Epidermal melanocyte (primary cell): ENCODE results near the gene QARS1.

ENCODE experiments used
- DNase-seq: peaks from one replicate; pipeline ENCODE4 v3.0.0; 2011; ENCODE audit warnings: low spot score; ENCODE audit not compliant: insufficient read length

The QARS1 gene

GRCh38 chr3:49120438-49121131 lies 16.0 kb upstream of the QARS1 start, which contains the start of gene USP19:
Gene USP19 (minus strand): TSS chr3:49120823. CDS start chr3:49119145, 1,678 bp downstream.
- peak; percentile 96 for DNase-seq

DNA sequence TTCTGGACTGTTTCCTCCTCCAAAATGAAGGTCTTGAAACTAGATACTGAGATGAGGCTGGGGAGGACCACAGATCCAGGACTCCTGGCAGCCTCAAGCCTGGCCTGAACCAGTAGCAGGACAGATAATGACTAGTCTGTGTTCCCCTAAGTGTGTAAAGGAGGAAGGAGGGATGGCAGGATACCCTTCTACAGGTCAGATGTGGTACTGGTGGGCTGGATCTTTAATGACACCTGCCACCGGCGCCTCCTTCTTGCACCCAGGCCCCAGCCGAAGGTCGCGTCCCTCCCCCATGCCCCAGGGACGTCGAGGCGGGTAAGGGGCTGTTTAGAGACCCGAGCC lies 15.5 kb upstream of the QARS1 start:
- no peak for DNase-seq

- no peak for DNase-seq
Measured at GRCh38 chr3:49119439-49119838, 14.9 kb upstream of the QARS1 start.

GRCh38 chr3:49119036-49119435 lies 14.5 kb upstream of the QARS1 start:
- DNase-seq: no peak

GRCh38 chr3:49112262-49112661 lies 7.7 kb upstream of the QARS1 start:
- no peak for DNase-seq

DNA sequence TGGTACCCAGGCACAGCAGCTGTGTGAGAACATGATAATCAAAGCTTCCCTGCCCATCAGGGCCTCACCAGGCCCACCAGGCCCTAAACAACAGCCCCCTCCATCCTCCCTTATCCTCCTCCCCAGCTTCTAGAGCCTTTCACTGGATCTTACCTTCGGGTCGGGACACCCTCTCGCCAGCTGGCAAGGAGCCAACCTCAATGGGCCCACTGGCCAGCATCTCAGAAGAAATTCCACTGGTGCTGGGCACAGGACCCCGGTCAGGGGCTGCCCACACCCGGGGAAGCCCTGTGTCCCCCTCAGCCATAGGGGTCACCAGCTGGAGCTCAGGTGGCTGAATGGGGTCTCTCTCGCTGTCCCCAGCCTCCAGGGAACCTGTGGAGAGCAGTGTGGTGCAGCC lies 6.8 kb upstream of the QARS1 start:
- no peak for DNase-seq

GRCh38 chr3:49110780-49111179 lies 6.2 kb upstream of the QARS1 start:
- no peak for DNase-seq

DNA sequence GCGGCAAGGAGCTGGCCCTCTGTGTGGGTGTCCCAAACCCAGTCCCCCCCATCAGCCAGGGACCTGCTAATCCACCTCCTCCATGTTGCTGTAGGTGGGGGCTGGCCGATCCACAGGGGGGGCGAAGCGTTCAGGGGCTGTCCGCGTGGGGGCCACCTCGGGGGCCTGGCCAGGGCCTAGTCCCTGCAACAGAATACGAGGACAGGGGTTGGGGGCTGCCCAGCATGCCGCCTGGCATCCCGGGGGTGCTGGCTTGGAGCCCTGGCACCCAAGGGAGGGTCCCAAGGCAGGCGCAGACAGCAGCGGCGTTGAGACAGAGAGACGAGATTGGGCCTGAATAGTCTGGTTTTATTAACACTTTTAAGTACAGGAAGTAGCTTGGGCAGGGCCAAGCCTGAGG lies 3.8 kb upstream of the QARS1 start:
- no peak for DNase-seq

DNA sequence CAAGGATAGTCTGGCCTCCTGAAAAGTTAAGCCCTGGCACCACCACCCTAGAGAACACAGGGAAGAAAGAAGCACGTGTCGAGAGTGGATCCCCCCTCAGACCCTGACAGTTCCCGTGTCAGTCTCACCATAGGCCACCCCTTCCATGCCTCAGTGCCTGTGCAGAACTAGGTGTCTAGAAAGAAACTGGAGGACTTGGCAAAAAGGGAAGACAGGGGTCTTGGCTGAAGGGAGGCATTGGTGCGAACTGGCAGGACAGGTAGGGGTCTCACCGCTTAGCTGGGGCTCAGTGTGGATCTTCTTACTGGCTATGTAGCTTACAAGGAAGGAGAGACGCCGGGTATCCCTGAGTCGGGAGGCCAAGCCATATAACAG lies 518 bp downstream of the QARS1 start:
- no peak for DNase-seq

DNA sequence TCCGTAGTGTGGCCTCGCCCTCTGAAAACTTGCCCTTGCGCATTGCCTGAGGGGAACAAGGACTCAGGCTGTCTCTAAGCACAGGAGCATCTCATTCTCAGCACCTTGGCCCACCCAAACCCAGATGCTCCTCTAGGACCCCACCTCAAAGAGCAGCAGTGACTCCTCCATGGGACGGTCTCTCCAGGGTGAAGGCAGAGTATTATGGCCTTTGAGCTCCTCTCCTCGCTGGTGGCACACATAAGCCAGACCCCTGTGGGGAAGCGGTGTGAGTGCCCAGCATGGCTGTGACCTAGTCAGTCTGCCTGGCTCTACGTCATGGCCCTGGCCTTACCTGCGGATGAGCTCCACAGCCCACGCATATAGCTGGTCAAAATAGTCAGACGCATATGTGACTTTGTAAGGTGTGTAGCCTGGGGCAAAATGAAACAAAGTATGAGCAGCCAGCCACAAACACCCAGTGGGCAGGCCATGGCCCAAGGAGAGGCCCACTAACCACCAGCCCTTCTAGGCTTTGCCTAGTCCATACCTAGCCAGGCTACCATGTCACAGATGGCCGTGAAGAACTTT lies 4.4 kb downstream of the QARS1 start:
- DNase-seq: no peak

- no peak for DNase-seq
Measured at GRCh38 chr3:49098910-49099630, 5.5 kb downstream of the QARS1 start.

GRCh38 chr3:49098429-49098828 lies 6.1 kb downstream of the QARS1 start:
- no peak for DNase-seq

DNA sequence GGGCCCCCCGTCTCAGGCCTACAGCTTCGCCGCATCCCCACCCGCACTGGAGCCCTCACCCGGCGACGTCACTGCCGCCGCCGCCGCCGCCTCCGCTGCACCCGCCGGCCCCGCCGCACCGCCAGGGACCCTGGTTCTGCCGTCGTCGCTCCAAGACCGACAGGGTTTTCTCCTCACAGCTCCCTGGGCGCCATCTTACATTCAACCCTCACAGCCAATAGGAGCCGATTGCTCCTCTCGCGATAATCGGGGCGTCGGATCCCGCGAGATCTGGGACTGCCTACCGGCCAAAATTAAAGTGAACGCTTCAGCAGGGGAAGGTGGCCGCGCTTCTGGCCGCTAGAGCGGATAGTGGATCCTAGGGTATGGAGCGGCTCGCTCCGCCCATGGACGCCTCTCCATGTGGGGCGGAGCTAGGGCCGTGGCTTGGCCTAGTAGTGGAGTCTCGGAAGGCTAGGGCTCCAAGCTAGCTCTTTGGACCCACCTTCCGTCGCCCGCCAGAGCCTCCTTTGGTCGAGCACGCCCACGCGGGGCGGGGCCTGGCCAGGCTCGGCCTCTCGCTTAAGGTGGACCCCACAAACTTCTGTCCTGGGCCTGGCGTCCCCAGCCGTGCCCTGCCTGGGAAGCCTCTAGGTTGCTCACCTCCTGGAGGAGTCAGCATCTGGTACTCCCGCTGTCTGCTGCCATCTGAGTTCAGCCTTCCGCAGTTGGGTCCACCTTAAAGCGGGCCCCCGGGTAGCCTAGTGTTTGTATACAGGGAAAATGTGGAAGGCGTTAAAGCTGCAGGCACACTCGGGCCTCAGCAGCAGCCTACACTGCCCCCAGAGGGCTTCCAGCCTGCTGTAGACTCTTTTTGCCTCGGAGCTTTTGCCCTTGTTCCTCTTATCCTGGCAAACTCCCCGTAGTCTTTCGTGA lies 10.4 kb downstream of the QARS1 start, which contains the start of gene QRICH1:
Gene QRICH1 (minus strand): TSS at position 219 of the 915 bp plus-strand sequence. CDS start 17,054 bp downstream, outside the sequence.
- peak; percentile 76 for DNase-seq

GRCh38 chr3:49092938-49093852 lies 11.4 kb downstream of the QARS1 start:
- DNase-seq: peak; percentile 27

DNA sequence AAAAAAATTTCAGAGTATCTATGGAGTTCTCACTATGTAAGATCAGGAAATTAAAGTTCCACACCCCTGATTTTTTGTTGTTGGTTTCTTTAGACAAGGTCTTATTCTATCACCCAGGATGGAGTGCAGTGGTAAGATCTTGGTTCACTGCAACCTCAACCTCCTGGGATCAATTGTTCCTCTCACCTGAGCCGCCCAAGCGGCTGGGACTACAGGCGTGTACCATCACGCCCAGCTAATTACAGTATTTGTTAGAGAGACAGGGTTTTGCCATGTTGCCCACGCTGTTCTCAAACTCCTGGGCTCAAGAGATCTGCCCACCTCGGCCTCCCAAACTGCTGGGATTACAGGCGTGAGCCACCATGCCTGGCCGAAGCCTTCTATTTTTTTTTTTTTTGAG lies 23.1 kb downstream of the QARS1 start:
- no peak for DNase-seq

GRCh38 chr3:49079270-49079669 lies 25.3 kb downstream of the QARS1 start:
- DNase-seq: no peak

DNA sequence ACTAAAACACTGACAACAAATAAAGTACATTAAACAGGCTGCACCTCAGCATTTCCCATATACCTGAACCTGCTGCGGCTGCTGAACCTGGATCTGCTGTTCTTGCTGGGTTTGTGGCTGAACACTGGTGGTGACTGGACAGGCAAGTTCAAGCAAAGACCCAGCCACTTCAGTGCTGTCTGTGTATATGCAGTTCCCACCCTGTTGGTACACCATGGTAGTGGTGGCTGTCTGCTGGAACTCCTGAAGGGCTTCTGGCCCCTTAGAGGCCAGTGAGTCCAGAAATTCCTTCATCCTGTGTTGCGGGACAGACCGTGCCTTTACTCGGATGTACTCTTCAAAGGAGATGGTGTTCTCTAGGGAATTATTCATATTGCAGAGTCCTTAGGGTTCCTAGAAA lies 27.9 kb downstream of the QARS1 start:
- DNase-seq: no peak

- DNase-seq: no peak
Measured at GRCh38 chr3:49076116-49076515, 28.4 kb downstream of the QARS1 start.

DNA sequence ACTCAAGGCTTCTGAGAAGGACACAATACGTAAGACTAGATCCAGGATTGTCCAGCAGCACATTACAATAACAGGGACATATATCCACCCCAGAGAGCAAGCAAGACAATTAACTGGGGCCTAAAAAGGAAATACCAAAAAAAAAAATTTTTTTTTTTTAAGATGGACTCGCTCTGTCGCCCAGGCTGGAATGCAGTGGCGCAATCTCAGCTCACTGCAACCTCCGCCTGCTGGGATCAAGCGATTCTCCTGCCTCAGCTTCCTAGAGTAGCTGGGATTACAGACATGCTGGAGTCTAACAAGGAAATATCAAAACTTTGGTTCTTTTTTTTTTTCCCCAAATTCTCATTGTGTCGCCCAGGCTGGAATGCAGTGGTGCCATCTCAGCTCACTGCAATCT lies 46.5 kb downstream of the QARS1 start:
- no peak for DNase-seq

DNA sequence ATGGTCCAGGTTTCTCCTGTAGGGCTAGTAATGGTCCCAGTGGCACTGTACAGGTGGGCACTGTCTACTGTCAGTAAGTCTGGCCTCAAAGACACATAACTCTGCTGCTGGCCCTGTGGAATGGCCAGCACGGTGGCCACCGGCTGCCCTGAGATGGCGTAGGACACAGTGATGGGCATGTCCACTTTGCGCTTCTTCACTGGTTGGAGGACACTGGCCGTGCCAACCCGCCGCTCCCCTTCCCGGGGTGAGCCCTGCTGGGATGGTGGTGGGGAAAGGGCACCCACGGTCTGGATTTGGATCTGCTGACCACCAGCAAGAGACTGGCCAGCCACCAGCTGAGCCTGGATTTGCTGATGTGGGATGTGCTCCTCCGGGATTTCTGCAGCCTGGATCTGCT lies 47.3 kb downstream of the QARS1 start:
- DNase-seq: no peak
